GM12865 (cell line): ENCODE data around the gene RGS6.

Experiments
- DNase-seq: peaks from one replicate; pipeline ENCODE4 v3.0.0; 2010; ENCODE audit warnings: low read depth
- H3K4me3 ChIP-seq: 2 replicates; pipeline ENCODE4 v1.5.1; 2011; ENCODE audit warnings: mild to moderate bottlenecking, low read depth, low read length, control low read depth
- CTCF ChIP-seq: IDR thresholded peaks from 2 replicates; pipeline ENCODE4 v1.5.1; 2011; ENCODE audit warnings: low read length, control low read depth, low read depth, inconsistent platforms; ENCODE audit not compliant: insufficient read depth; ENCODE audit errors: missing control alignments

RGS6 gene

GRCh38 chr14:72599579-72600470, 667.6 kb downstream of the RGS6 start:
- no peak for DNase-seq
- TF ChIP-seq CTCF, result no peak
- H3K4me3 ChIP-seq, result no peak overlapping the region

GRCh38 chr14:72600551-72601330, 668.5 kb downstream of the RGS6 start:
- no peak for TF ChIP-seq CTCF
- no peak for DNase-seq
- no peak overlapping the region for H3K4me3 ChIP-seq

GRCh38 chr14:72603639-72604038, 671.4 kb downstream of the RGS6 start:
- no peak for DNase-seq
- no peak for TF ChIP-seq CTCF
- H3K4me3 ChIP-seq, result no peak overlapping the region

- no peak for DNase-seq
- no peak for TF ChIP-seq CTCF
- no peak overlapping the region for H3K4me3 ChIP-seq
These were observed 671.9 kb downstream of the RGS6 start for GRCh38 chr14:72604133-72604532.

GRCh38 chr14:72605096-72605920, 673.1 kb downstream of the RGS6 start:
- no peak for TF ChIP-seq CTCF
- no peak for DNase-seq

GRCh38 chr14:72605921-72606220, 673.6 kb downstream of the RGS6 start:
- DNase-seq, result no peak
- no peak overlapping the region for H3K4me3 ChIP-seq
- no peak for TF ChIP-seq CTCF

More at GRCh38 chr14:72605096-72605920, 673.1 kb downstream of the RGS6 start:
- H3K4me3 ChIP-seq, result no peak overlapping the region
